ENCODE measurements around the gene TARDBP.
"Not testable (repeated sequence)": the region's sequence is repeated elsewhere in the genome, so short reads cannot be mapped to it uniquely, and the experiment has no call there.

TARDBP gene

DNA sequence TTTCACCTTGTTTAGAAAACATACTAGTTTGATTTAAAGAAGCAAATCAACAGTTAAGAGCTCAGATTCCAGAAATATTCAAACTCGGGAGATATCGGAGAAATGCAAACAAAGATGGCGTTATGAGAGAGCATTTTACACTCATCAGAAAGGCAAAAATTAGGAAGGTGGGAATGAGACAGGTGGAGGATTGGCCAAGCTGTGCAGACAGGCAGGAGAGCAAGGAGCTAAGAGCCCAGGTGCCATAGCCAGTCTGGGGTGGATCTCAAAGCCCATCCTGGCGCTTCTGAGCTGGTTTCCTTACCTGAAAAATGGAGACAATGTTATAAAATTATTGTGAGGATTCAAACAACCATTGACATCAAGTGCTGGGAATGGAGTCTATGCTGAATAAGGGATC, 19.6 kb upstream of the TARDBP start:
- DNase-seq (ENCODE audit: low read depth): no peak

DNA sequence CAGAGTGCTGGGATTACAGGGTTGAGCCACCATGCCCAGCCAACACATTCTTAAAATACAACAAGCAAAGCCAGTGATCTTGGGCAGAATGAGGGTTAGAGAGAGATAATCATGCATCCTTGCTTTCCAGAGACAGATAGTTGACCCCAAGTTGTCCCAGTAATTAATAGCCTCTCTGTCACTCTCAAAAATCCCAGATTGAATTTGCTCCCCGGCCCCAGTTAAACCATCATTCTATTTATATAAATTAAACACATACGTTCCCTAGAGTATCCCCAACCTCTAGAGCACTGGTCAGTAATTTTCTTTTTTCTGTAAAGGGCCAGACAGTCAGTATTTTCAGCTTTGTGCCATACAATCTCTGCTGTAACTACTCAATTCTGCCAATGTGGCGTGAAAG, 16.4 kb upstream of the TARDBP start:
- DNase-seq (ENCODE audit: low read depth): no peak

DNA sequence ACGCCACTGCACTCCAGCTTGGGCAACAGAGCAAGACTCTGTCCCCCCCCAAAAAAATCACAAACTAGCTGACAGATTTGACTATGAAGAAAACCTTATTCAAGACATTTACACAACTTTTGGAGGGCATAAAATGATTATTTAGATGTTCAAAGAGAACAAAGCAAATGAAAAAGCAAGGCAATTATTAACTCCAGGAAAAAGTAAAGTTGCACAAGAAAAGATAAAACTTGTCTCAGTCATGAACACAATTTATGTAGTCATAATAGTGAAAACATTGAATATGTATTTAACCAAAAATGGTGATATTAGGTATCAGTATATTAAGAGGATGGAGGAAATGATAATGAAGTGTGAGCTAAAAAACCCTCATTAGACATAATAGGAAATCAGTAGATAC, 11.9 kb upstream of the TARDBP start:
- no peak for DNase-seq (ENCODE audit: low read depth)

DNA sequence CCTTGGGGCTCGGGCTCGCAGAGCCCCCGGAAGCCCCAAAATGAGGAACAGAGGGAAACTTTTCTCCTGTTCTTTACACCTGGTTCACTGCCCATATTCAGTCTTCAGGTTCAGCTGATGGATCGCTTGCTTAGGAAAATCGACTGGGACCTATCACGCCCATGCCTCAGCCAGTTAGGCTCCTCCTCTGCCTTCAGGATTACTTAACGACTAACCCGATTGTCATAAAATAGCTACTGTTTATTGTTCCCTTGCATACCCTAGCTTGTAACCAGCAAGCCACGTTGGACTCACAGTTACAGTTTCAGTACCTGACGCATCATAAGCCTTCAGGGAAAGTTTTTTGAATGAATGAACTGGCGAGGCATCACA, 692 bp downstream of the TARDBP start:
- no peak for DNase-seq (ENCODE audit: low read depth)

DNA sequence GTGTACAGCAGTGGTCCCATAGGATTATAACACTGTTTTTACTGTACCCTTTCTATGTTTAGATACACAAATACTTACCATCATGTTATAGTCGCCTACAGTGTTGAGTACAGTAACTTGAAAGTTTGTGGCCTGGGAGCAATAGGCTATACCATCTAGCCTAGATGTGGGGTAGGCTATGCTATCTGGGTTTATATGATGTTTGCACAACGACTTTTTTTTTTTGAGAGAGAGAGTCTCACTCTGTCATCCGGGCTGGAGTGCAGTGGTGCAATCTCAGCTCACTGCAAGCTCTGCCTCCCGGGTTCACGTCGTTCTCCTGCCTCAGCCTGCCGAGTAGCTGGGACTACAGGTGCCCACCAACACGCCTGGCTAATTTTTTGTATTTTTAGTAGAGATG, 6.9 kb downstream of the TARDBP start:
- DNase-seq (ENCODE audit: low read depth): not testable (repeated sequence)

DNA sequence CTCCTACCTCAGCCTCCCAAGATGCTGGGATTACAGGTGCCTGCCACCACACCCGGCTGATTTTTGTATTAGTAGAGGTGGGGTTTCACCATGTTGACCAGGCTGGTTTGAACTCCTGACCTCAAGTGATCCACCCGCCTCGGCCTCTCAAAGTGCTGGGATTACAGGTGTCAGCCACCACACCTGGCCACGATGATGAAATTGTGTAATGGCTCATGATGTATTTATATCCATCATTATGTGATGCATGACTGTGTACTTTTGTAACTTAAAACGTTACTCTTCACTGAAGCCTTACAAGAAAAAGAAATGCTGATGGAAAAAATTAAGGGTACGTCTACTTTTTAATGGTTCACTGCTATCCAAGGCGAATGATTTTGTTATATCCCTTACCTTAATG, 7.5 kb downstream of the TARDBP start:
- no peak for DNase-seq (ENCODE audit: low read depth)

DNA sequence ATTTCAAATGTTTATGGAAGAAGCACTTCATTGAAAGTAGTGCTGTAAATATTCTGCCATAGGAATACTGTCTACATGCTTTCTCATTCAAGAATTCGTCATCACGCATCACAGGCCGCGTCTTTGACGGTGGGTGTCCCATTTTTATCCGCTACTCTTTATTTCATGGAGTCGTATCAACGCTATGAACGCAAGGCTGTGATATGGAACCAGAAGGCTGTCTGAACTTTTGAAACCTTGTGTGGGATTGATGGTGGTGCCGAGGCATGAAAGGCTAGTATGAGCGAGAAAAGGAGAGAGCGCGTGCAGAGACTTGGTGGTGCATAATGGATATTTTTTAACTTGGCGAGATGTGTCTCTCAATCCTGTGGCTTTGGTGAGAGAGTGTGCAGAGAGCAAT, 10.7 kb downstream of the TARDBP start:
- DNase-seq (ENCODE audit: low read depth): no peak

DNA sequence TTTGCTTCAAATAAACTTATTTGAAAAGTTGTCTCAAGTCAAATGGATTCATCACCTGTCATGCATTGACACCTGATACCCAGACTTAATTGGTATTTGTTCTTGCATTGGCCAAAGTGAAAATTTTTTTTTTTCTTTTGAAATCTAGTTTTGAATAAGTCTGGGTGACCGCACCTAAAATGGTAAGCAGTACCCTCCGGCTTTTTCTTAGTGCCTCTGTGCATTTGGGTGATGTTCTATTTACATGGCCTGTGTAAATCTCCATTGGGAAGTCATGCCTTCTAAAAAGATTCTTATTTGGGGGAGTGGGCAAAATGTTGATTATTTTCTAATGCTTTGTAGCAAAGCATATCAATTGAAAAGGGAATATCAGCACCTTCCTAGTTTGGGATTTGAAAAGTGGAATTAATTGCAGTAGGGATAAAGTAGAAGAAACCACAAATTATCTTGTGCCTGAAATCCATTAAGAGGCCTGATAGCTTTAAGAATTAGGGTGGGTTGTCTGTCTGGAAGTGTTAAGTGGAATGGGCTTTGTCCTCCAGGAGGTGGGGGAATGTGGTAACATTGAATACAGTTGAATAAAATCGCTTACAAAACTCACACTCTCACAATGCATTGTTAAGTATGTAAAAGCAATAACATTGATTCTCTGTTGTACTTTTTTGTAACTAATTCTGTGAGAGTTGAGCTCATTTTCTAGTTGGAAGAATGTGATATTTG, 11.9 kb downstream of the TARDBP start:
- no peak for DNase-seq (ENCODE audit: low read depth)

DNA sequence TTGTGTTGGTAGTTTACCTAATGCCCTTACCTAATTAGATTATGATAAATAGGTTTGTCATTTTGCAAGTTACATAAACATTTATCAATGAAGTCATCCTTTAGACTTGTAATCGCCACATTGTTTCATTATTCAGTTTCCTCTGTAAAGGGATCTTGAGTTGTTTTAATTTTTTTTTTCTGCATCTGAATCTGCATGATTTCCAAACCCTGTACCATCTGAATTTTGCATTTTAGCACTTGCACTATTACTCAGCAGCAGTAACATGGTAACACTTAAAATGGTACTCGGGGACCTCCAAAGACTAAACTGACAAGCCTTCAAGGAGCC, 12.4 kb downstream of the TARDBP start:
- no peak for DNase-seq (ENCODE audit: low read depth)

DNA sequence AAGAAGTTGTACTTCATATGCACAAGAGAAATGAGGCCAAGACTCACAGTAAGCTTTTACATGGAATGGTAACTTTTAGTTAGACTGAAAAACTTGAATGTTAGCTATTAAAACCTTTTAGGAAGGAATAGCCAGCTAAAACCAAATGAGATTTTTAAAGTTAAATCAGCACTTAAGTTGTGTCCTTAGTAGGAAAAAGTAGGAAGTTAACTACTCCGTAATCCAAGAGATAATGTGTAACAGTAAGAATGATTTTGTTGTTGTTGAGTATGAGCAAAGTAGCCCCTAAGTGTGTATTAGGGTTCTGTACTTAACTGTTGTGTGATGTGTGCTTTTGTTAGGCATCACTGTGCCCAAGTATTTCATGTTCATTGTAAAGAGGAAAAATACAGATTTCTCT, 13.2 kb downstream of the TARDBP start:
- no peak for DNase-seq (ENCODE audit: low read depth)

DNA sequence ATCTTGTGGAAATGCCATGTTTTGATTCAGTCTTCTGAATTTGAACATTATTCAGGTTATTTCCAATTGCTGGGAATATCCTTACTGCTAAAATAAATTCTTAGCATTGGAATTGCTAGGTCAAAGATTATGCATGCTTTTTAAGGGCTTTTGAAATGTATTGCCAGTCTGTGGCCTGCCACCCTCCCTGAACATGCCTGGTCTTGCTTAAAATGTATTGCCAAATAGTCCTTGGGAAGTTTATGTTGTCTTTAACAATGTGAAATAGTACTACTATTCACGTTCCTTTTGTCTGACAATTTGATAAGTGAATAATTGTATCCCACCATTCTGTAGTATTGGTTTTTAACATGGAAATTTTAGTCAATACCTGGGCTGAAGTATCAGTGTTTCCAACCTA, 13.6 kb downstream of the TARDBP start:
- DNase-seq (ENCODE audit: low read depth): no peak

DNA sequence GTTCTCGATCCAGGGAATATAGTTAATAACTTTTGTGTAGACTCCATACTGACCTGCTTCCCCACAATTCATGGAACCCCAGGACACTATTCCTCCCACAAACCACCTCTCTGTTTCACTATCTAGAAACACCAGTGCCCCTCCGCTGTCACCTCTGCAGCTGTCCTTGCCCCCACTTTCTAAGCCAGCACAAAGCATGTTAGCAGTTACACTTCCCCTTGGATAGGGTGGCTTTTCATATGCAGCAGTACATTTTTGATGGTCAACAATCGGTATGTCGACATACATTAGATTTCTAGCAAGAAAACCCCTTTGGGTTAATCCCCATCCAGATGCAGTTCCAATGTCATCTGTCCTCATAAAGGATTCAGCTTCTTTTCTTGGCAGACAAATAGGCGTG, 14.4 kb downstream of the TARDBP start:
- no peak for DNase-seq (ENCODE audit: low read depth)

DNA sequence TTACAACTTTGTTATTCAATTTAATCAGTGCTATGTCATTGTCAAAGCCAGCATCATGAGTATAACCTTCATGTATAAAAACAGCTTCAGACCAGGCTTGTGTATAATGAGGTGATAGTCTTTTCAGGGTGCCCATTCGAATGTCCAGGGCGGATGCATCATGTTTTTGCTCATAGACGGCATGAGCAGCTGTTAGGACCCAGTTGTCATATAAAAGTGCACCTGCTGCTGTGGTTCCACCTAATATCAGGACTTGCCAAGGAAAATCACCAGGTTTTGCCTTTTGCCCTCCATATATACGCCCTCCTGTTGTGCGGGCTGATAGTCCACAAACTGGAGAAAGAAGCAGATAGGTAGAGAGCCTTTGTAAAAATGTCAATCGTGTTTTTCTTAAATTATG, 14.9 kb downstream of the TARDBP start:
- DNase-seq (ENCODE audit: low read depth): no peak

DNA sequence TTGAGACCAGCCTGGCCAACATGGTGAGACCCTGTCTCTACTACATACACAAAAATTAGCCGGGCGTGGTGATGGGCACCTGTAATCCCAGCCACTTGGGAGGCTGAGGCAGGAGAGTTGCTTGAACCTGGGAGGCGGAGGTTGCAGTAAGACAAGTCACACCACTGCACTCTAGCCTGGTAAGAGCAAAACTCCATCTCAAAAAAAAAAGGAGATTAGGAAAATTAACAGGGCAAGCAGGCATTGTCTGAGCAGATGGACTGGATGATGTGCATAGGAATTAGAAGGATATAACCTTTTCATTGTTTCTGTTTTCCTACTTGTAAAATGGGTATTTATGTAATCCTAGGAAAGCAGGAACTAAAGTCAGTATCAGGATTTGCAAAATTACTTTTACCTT, 15.6 kb downstream of the TARDBP start:
- no peak for DNase-seq (ENCODE audit: low read depth)

DNA sequence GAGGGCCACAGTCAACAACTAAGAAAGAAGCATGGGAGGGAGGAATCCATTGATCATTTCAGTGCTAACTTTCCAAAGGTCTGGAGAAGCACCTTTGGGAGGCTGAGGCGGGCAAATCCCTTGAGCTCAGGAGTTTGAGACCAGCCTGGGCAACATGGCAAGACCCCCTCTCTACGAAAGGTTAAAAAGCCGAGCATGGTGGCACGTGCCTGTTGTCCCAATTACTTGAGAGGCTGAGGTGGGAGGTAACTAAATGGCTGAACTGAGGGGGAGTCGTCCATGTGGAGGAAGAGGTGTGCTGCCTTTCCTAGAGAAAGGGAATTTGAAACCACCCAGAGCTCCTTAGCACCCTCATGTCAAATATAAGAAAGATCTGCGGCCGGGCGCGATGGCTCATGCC, 18.4 kb downstream of the TARDBP start:
- no peak for DNase-seq (ENCODE audit: low read depth)

DNA sequence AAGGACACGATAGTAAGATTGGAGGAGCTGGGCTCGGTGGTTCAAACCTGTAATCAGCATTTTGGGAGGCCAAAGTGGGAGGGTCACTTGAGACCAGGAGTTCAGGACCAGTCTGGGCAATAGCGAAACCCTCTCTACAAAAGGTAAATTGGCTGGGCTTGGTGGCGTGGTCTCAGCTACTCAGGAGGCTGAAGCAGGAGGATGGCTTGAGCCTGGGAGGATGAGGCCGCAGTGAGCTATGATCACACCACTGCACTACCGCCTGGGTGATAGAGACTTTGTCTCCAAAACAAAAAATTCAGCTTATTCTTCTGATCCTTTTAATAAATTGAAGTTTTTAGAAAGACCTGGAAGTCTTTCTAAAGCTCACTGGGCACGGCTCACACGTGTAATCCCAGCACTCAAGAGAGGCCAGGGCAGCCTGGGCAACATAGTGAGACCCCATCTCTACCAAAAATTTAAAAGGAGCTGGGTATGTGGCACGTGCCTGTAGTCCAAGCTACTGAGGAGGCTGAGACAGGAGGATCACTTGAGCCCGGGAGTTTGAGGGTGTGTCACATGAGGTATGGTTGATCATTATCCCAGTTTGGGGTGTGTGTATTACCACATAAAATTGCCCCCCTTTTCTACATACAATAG, 19.3 kb downstream of the TARDBP start:
- no peak for DNase-seq (ENCODE audit: low read depth)

DNA sequence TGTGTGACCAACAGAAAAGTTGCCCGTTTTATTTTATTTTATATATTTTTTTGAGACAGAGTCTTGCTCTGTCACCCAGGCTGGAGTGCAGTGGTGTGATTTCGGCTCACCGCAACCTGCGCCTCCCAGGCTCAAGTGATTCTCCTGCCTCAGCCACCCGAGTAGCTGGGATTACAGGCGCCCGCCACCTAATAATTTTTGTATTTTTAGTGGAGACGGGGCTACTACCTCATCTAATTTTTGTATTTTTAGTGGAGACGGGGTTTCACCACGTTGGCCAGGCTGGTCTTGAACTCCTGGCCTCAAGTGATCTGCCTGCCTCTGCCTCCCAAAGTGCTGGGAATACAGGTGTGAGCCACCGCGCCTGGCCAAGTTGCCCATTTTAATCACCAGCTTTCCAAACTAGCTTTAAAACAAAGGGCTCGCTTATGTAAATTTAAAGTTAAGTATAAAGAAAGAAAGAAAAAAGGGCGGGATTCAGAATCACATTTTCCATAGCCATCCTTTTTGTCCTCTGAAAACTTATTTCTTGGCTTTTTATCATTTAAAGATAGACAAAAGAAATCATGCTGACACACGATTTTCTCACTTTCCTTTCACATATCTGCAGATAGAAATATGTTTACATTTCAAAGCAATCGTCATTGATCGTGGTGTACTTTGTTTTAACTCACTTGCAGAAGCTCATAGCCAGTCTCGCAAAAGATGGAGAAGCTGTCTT, 24.7 kb downstream of the TARDBP start:
- DNase-seq (ENCODE audit: low read depth): not testable (repeated sequence)

DNA sequence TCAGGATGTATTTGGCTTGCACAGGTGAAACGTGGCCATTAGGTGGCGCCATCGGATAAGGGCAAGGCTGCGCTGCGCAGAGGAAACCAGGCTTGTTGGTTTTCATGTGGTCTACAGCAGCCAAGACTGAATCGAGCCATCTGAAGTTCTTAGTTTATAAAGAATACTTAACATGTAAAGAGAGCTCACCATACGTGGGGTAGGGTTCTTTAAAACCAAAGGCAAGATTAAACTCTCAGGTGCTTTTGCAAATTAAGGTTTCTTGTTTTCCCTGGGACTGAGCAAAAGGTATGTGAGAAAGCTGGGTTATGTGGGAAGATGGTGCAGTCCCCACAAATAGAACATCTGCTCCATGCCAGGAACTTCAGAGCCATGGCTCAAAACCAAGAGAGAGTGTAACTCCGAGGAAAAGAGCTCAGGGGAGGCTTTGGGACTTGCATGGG, 25.3 kb downstream of the TARDBP start:
- DNase-seq (ENCODE audit: low read depth): peak; percentile 77

DNA sequence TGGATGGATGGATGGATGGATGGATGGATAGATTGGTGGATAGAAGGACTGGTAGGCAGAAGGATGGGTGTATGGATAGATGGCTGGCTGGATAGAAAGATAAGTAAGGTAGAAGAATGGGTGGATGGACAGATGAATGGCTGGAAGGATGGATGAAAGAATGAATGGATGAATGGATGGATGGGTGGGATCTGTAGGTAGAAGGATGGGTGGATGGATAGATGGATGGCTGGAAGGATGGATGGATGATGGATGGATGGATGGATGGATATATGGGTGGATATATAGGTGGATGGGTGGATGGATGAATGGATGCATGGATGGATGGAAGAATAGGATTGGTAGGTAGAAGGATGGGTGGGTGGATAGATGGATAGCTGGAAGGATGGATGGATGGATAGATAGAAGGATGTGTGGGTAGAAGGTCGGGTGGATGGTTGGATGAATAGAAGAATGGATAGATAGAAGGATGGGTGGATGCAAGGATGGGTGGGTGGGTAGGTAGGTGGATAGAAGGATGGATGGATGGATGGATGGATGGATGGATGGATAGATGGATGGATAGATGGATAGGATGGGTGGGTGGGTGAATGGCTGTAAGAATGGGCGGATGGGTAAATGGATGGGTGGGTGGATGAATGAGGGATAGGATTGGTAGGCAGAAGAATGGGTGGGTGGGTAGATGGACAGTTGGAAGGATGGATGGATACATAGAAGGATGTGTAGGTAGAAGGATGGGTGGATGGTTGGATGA, 27.1 kb downstream of the TARDBP start:
- DNase-seq (ENCODE audit: low read depth): no peak

DNA sequence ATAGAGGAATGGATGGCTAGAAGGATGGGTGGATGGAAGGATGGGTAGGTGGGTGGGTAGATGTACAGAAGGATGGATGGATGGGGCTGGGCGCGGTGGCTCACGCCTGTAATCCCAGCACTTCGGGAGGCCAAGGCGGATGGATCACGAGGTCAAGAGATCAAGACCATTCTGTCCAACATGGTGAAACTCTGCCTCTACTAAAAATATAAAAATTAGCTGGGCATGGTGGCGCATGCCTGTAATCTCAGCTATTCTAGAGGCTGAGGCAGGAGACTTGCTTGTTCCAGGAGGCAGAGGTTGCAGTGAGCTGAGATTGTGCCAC, 27.6 kb downstream of the TARDBP start:
- not testable (repeated sequence) for DNase-seq (ENCODE audit: low read depth)

DNA sequence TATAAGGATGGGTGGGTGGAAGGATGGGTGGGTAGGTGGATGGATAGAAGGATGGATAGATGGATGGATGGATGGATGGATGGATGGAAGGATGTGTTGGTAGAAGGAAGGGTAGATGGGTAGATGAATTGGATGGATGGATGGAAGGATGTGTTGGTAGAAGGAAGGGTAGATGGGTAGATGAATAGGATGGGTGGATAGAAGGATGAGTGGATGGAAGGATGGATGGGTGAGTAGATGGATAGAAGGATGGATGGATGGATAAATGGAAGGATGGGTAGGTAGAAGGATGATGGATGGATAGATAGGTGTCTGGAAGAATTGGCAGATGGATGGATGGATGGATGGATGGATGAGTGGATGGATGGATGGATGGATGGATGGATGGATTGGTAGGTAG, 28.6 kb downstream of the TARDBP start:
- DNase-seq (ENCODE audit: low read depth): no peak

DNA sequence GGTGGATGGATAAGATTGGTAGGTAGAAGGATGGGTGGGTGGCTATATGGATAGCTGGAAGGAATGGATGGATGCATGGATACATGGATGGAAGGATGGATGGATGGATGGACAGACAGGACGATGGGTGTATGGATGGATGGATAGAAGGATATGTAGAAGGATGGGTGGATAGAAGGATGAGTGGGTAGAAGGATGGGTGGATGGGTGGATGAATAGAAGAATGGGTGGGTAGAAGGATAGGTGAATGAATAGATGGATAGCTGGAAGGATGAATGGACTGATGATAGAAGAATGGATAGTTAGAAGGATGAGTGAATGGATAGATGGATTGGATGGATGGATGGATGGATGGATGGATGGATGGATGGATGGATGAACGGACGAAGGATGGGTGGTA, 29.6 kb downstream of the TARDBP start:
- DNase-seq (ENCODE audit: low read depth): no peak
